Left forelimb (tissue), 1 donor: Measurements from ENCODE around the gene HSPA12A.

ENCODE experiments used
- DNase-seq: peaks from one replicate; pipeline ENCODE4 v3.0.0-alpha.2; 2018; ENCODE audit warnings: low spot score

Gene HSPA12A

GRCh38 chr10:116742367-116743265 is at the start of gene HSPA12A:
HSPA12A (minus strand) TSS chr10:116742566; CDS start chr10:116742469, 97 bp downstream.
- peak; percentile 89 for DNase-seq

- DNase-seq: no peak
These were observed 48.9 kb upstream of the HSPA12A start for GRCh38 chr10:116791241-116791640.

DNA sequence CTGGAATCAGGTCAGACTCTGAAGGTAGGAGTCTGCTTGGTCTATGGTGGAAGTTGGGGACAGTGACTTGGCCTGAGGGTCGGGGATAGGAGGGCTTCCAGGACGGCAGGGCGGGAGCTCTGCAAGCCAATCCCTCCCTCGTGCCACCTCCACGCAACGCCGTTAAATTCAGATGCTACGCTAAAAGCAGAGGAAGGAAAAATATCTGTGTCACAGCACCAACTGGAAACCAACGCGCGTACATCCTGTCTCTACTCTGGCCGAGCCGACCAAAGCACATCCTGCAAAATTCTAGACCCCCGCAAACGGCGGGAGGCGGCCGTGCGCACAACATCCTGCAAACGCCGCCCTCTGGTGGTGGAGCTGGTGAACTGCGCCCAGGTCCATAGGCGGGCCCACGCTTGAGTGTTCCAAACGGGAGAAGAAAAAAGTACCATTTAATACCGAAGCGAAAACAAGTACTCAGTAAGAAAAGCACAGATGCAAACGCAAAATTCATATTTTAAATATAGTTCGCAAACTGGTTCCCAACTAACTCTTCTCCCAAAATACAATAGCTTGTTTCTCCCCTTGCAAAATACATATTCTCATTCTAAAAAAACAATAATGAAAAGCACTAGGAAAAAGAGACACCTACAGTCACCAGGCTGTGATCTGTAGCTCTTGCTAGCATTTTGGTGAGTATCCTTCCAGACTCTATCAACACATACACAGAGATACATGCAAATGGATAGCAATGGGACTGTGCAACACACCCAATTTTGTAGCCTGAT is 45.7 kb upstream of the HSPA12A start:
- peak; percentile 88 for DNase-seq

- no peak for DNase-seq
These were observed 44.8 kb upstream of the HSPA12A start for GRCh38 chr10:116787053-116787659.

GRCh38 chr10:116785867-116786266 is 43.5 kb upstream of the HSPA12A start:
- peak; percentile 42 for DNase-seq

GRCh38 chr10:116785282-116785681 is 42.9 kb upstream of the HSPA12A start:
- DNase-seq: peak; percentile 22

GRCh38 chr10:116784651-116785050 is 42.3 kb upstream of the HSPA12A start:
- DNase-seq: peak; percentile 49

DNA sequence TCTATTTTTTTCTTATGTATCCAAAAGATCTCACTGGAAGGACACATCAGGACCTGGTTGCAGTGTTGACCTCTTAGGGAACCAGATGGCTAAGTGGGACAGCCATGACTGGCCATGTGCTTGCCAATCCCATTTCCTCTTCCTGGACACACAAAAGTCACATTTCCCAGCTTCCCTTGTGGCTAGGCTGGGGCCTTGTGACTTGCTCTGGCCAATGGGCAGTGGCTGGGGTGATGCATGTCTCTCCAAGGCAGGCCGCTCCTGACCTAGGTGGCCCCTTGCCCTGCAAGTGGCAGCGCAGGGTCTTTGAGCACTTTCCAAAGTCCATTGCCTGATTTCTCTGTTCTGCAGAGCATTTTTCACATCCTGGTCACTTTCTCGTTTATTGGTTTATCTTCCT is 41.7 kb upstream of the HSPA12A start:
- peak; percentile 38 for DNase-seq

DNA sequence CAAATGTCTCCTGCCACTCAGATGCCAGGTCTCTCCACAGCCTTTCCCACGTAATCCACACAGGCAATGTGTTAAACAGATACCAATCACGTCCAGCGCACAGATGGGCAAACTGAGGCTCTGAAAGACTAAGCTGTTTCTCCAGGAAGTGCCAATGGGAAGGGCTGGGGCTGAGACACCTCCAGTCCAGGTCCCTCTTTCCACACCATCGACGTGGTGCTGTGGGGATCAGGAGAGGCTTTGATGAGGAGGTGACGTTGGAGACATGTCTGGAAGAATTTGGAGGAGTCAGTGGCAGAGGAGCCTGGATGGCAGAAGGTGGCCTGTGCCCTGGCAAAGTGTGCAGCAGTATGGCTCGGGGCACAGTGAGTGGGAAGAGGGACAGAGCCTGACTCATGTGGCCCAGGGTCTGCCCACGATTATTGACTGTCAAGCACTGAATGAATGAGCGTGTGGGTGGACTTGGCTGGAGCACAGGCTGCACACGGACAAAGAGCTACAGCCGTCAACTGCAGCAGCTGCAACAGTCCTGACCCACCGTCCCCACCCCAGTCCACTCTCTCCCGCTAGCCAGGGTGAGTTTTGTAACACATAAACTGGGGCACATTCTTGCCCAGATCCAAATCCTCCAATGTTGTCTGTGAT is 40.8 kb upstream of the HSPA12A start:
- DNase-seq: peak; percentile 51

DNA sequence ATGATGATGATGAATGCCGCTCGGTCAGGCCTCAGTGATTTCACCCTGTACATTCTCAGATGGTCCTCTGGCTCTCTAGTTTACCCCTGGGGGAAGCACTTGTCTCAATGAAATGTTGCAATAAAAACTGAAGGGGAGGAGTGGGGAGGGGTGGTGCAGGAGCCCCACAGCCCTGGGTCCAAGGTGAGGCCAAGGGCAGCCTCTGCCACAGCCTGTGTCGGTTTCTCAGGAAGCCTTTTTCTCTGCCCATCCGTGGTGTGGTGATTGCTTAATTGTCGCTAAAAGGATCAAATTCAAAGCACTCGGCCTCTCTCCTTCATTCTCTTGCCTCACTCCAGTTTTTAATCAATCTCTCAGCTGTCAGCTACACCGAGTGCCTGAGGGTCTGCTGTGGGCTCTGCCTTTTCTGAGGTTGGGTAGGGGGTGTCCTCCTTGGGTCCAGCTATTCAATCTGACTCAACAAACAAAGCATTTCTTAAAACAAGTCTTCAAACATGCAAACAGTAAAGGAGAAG is 39.1 kb upstream of the HSPA12A start:
- peak; percentile 57 for DNase-seq

DNA sequence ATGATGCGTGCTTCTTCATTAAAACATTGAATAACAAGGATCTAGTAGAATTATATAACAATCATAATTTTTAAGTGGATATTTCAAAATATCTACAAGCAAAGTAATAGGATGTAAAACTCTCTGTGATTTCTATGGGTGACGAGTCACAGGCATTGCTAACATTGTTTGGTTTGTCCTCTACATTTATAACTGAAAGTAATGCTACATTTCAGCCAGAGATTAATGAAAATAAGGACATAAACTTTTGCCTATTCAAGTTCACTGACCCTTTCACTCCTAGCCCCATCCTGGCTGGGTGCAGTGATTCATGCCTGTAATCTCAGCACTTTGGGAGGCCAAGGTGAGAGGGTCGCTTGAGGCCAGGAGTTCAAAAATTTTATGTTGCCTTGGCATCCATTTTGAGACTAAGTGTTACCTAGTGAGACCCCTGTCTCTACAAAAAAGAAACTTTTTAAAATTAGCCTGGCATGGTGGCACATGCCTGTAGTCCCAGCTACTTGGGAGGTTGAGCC is 38.4 kb upstream of the HSPA12A start:
- no peak for DNase-seq

- DNase-seq: no peak
These were observed 36.8 kb upstream of the HSPA12A start for GRCh38 chr10:116779076-116779687.

- peak; percentile 59 for DNase-seq
These were observed 34.6 kb upstream of the HSPA12A start for GRCh38 chr10:116777006-116777405.

DNA sequence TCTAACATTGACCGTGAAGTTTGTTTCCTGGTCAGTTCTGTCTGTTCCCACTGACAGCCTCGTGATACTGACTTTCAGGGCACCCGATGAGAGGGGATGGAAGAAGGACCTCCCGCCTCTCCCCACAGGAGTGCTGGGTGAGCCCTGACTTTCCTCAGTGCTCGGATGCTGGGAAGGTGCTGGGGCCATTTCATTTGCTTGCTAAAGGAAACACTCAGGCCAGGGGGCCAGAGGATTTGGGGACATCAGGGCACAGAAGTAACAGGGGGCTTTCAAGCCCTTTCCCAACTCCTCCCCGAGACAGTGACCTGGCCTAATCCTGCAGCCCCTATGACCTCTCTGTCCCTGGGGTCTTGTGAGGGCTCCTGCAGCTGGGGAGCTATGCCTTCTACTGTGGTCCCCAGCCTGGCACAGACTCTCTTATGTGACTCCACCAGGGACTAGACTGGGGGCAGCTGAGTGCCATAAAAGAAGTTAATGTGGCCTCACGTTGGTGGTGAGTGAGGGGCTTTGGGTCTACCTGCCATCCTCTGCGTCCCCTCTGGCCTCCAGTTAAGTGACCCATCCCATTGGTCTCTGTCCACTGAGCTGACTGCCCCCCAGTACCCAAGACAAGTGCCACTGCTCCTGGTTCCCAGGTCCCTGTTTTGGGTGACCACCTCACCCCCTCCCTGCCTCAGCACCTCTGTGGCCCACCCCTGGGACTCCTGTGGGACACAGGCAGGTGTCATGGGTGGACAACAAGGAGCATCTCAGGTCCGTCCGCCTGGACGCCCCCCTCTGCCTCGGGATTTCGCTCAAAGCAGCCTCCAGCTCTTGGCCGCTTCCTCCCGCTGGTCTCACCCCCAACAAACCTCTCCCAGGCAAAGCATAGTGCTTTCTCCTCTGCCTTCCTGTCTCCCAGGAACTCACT is 33.4 kb upstream of the HSPA12A start:
- peak; percentile 34 for DNase-seq

- DNase-seq: no peak
These were observed 32.4 kb upstream of the HSPA12A start for GRCh38 chr10:116774728-116775151.

DNA sequence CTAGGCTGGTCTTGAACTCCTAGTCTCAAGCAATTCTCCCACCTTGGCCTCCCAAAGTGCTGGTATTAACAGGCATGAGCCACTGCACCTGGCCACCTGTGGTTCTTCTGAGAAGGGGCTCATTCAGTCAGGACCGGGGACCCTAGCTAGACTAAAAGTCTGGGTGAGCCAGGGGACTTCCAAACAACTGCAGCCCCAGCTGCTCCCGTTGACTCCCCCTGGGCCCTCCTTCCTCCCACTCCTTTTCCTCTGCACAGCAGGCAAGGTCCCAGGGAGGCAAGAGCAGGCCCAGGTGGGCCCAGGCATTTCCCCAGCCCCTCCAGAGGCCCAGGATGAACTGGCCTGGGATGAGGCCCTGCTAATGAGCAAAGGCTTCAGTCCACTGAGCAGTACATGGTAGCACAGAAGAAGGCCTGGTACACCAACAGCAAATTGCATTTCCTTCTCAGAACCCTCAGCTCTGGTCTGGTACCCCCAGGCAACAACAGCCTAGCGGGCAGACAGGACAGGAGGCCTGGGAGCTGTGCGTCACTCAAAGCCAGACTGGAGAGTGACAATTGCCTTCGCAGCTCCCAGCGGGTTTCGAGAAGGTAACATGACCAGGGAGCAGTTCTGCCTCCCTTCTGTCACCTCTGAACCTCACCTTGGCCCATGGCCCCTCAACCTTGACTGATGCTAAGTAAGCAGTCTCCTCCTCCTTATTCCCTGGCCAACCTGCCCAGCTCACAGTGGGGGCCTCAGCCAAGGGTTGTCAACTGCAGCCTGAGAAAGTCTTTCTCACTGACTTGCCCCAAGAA is 30.7 kb upstream of the HSPA12A start:
- peak; percentile 53 for DNase-seq

GRCh38 chr10:116771959-116772585 is 29.7 kb upstream of the HSPA12A start:
- DNase-seq: peak; percentile 53

DNA sequence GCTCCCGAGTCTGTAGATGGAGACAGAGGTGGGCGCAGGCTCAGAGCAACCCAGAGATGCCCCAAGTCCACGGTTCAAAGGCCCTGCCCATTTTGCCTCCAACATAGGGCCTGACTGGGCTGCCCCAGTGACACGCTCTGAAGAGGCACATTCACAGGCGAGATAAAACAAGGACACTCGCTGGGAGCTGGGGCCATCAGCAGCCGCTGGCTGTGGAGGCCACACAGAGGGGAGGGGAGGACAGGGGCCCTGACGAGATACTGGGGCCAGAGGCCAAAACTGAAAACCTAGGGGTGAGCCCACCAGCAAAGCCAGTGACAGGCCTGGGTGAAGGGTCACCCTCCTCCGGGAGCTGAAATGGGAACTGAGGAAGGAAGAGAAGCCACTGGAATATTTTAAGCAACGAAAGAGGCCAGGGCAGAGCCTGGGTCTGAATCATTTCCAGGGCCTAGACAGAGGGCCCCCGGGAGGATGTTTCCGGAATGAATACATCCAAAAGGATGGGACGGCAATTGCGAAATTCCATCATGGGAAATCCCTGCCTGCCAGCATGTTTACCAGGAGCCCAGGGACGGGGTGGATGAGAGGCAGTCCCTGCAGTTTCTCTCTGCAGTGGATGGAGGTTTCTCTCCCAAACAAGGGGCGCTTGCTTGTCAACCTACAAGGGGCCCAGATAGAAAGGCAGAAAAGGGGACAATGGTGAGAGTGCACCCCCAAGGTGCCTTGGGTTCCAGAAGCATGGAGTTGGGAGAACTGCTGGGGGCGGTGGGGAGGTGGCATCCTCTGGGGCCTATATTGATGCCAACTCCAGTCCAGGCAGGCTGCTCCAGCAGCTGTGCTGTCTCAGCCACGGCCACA is 29.0 kb upstream of the HSPA12A start:
- peak; percentile 61 for DNase-seq
